ENCODE measurements around the gene ITPK1. TPM values are rescaled to one million over a fixed set of nuclear protein-coding genes. Genes with fewer than 3 reads are reported as not detected.

Gene ITPK1
- total RNA-seq, 1 experiment from 2014 or later: 60.1 TPM

GRCh38 chr14:93014058-93015023, 101.4 kb downstream of the ITPK1 start:
- H3K4me1 ChIP-seq: no peaks in the 10 kb centered on the region
- no peaks in the 10 kb centered on the region for H3K27me3 ChIP-seq (replicated peaks; ENCODE audit: control insufficient read depth, insufficient read depth, low read length)
- no peak overlapping the region for H3K4me3 ChIP-seq (ENCODE audit: low read depth, low read length)
- H3K27me3 Mint-ChIP-seq (ENCODE audit: insufficient read depth, unreplicated experiment): no peaks in the 10 kb centered on the region
- BruUV-seq (replicated peaks): no TSS peak
- H3K36me3 ChIP-seq (ENCODE audit: control insufficient read depth, insufficient read depth, low read length): no peaks in the 10 kb centered on the region
- TF ChIP-seq, protein P1, sequence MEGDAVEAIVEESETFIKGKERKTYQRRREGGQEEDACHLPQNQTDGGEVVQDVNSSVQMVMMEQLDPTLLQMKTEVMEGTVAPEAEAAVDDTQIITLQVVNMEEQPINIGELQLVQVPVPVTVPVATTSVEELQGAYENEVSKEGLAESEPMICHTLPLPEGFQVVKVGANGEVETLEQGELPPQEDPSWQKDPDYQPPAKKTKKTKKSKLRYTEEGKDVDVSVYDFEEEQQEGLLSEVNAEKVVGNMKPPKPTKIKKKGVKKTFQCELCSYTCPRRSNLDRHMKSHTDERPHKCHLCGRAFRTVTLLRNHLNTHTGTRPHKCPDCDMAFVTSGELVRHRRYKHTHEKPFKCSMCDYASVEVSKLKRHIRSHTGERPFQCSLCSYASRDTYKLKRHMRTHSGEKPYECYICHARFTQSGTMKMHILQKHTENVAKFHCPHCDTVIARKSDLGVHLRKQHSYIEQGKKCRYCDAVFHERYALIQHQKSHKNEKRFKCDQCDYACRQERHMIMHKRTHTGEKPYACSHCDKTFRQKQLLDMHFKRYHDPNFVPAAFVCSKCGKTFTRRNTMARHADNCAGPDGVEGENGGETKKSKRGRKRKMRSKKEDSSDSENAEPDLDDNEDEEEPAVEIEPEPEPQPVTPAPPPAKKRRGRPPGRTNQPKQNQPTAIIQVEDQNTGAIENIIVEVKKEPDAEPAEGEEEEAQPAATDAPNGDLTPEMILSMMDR (IDR thresholded peaks at IDR 0.05; ENCODE audit: insufficient read depth in 1 of 2, low read depth in 1 of 2, low read length in 1 of 2, severe bottlenecking in 1 of 2, unreplicated experiment in 1 of 2): no peak
- intact Hi-C loops (cut with micrococcal nuclease; ENCODE audit: unreplicated experiment): no loop called here
- no peak overlapping the region for H3K4me3 Mint-ChIP-seq (ENCODE audit: unreplicated experiment)
- no peaks in the 10 kb centered on the region for H3K9me3 ChIP-seq
- H3K4me1 Mint-ChIP-seq (ENCODE audit: low read depth, unreplicated experiment): peaks cover 4% of the 10 kb centered on the region
- no peaks in the 10 kb centered on the region for H3K9me3 Mint-ChIP-seq (ENCODE audit: unreplicated experiment)
- peaks cover 7% of the 10 kb centered on the region for H3K36me3 Mint-ChIP-seq (ENCODE audit: insufficient read depth, unreplicated experiment)
- no peak overlapping the region for H3K27ac Mint-ChIP-seq (ENCODE audit: unreplicated experiment)
- DNase-seq: no peak
- ChIA-PET CTCF (no interaction called here), POLR2A (no interaction called here)

DNA sequence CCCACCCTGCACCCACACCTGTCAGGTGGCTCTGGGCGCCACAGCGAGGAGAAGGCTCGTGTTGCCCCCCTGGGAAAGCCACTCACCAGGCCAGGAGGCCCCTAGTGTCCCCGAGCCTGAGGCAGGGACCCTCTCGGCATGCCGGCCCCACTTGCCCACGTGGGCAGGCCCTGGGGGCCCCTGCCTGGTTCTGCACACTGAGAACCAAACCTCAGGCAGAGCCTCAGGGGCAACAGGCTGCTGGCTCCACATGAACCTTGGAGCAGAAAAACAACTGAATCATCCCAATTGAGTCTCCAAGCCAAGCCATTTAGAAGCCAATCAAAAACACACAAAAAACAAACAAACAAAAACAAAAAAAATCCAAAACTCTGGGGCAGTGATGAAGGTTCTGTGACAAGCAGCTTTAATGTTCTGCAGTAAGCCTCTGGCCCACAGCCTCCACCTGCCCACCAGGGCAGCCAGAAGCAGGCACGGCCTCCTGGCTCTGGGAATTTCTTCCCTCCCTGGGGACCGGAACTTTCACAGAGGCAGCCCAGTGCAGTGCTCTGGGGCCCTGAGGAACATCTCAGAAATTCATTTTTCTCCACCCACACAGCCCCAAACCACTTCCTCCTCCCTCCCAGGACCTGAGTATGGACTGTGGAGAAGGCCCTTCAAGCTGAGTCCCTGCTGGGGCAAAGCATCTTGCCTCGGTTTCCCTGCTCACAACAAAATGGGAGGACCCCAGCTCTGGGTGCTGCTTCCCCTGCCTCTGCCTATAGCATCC, 102.6 kb downstream of the ITPK1 start:
- POLR2A ChIA-PET: no interaction called here
- Histone ChIP-seq H3K4me3 (ENCODE audit: low read depth, low read length) (no peak overlapping the region), H3K27me3 (replicated peaks; ENCODE audit: control insufficient read depth, insufficient read depth, low read length) (no peaks in the 10 kb centered on the region), H3K4me1 (no peaks in the 10 kb centered on the region), H3K9me3 (no peaks in the 10 kb centered on the region), H3K36me3 (ENCODE audit: control insufficient read depth, insufficient read depth, low read length) (no peaks in the 10 kb centered on the region)
- Mint-ChIP-seq H3K4me3 (ENCODE audit: unreplicated experiment) (no peak overlapping the region), H3K27me3 (ENCODE audit: insufficient read depth, unreplicated experiment) (no peaks in the 10 kb centered on the region), H3K4me1 (ENCODE audit: low read depth, unreplicated experiment) (peaks cover 4% of the 10 kb centered on the region), H3K27ac (ENCODE audit: unreplicated experiment) (no peak overlapping the region), H3K9me3 (ENCODE audit: unreplicated experiment) (no peaks in the 10 kb centered on the region), H3K36me3 (ENCODE audit: insufficient read depth, unreplicated experiment) (peaks cover 7% of the 10 kb centered on the region)
- BruUV-seq (replicated peaks): no TSS peak
- CTCF ChIA-PET: no interaction called here
- TF ChIP-seq, protein P1 (IDR thresholded peaks at IDR 0.05; ENCODE audit: insufficient read depth in 1 of 2, low read depth in 1 of 2, low read length in 1 of 2, severe bottlenecking in 1 of 2, unreplicated experiment in 1 of 2): no peak
- intact Hi-C loops (cut with micrococcal nuclease; ENCODE audit: unreplicated experiment): no loop called here
- DNase-seq: no peak

- no peaks in the 10 kb centered on the region for H3K4me1 ChIP-seq
- BruUV-seq (replicated peaks): no TSS peak
- no peaks in the 10 kb centered on the region for H3K9me3 Mint-ChIP-seq (ENCODE audit: unreplicated experiment)
- ChIA-PET POLR2A (no interaction called here), CTCF (no interaction called here)
- TF ChIP-seq, protein P1 (IDR thresholded peaks at IDR 0.05; ENCODE audit: insufficient read depth in 1 of 2, low read depth in 1 of 2, low read length in 1 of 2, severe bottlenecking in 1 of 2, unreplicated experiment in 1 of 2): no peak
- no peak for DNase-seq
- no peaks in the 10 kb centered on the region for H3K36me3 ChIP-seq (ENCODE audit: control insufficient read depth, insufficient read depth, low read length)
- intact Hi-C loops (cut with micrococcal nuclease; ENCODE audit: unreplicated experiment): no loop called here
- H3K27me3 ChIP-seq (replicated peaks; ENCODE audit: control insufficient read depth, insufficient read depth, low read length): no peaks in the 10 kb centered on the region
- H3K36me3 Mint-ChIP-seq (ENCODE audit: insufficient read depth, unreplicated experiment): peaks cover 7% of the 10 kb centered on the region
- no peak overlapping the region for H3K4me3 Mint-ChIP-seq (ENCODE audit: unreplicated experiment)
- peaks cover 4% of the 10 kb centered on the region for H3K4me1 Mint-ChIP-seq (ENCODE audit: low read depth, unreplicated experiment)
- no peaks in the 10 kb centered on the region for H3K27me3 Mint-ChIP-seq (ENCODE audit: insufficient read depth, unreplicated experiment)
- no peak overlapping the region for H3K4me3 ChIP-seq (ENCODE audit: low read depth, low read length)
- H3K9me3 ChIP-seq: no peaks in the 10 kb centered on the region
- H3K27ac Mint-ChIP-seq (ENCODE audit: unreplicated experiment): no peak overlapping the region
These were observed 103.2 kb downstream of the ITPK1 start for GRCh38 chr14:93012506-93012905.
